Effector memory CD4-positive, alpha-beta T cell (primary cell): ENCODE results near the gene NCS1.

Source experiments
- DNase-seq, 3 donors: peaks; one replicate each; pipeline ENCODE4 v3.0.0-alpha.2; 2020
- H3K27ac ChIP-seq: 2 replicates; pipeline ENCODE4 v1.7.0; 2013; ENCODE audit warnings: mild to moderate bottlenecking, low read length, moderate library complexity; ENCODE audit not compliant: insufficient read depth, poor library complexity, severe bottlenecking
- H3K27me3 ChIP-seq: replicated peaks from 2 replicates; pipeline ENCODE4 v1.7.0; 2013; ENCODE audit warnings: mild to moderate bottlenecking, low read length; ENCODE audit not compliant: insufficient read depth, control insufficient read depth, poor library complexity, severe bottlenecking
- H3K36me3 ChIP-seq: 2 replicates; pipeline ENCODE4 v1.7.0; 2013; ENCODE audit warnings: mild to moderate bottlenecking, low read length, moderate library complexity; ENCODE audit not compliant: control insufficient read depth, insufficient read depth
- H3K4me1 ChIP-seq: 2 replicates; pipeline ENCODE4 v1.7.0; 2013; ENCODE audit warnings: low read length, mild to moderate bottlenecking; ENCODE audit not compliant: control insufficient read depth, insufficient read depth, poor library complexity, severe bottlenecking
- H3K4me3 ChIP-seq: 2 replicates; pipeline ENCODE4 v1.7.0; 2013; ENCODE audit warnings: low read length, low read depth, mild to moderate bottlenecking; ENCODE audit not compliant: insufficient read depth, poor library complexity, severe bottlenecking
- H3K9me3 ChIP-seq: 2 replicates; pipeline ENCODE4 v1.7.0; 2013; ENCODE audit warnings: mild to moderate bottlenecking, low read length, moderate library complexity; ENCODE audit not compliant: control insufficient read depth

NCS1 gene

GRCh38 chr9:130211548-130212226, 39.5 kb downstream of the NCS1 start:
- Histone ChIP-seq H3K27ac (no peak overlapping the region), H3K27me3 (no peaks in the 10 kb centered on the region), H3K36me3 (no peaks in the 10 kb centered on the region), H3K4me1 (no peaks in the 10 kb centered on the region), H3K4me3 (no peak overlapping the region), H3K9me3 (no peaks in the 10 kb centered on the region)
- no peak for DNase-seq

DNA sequence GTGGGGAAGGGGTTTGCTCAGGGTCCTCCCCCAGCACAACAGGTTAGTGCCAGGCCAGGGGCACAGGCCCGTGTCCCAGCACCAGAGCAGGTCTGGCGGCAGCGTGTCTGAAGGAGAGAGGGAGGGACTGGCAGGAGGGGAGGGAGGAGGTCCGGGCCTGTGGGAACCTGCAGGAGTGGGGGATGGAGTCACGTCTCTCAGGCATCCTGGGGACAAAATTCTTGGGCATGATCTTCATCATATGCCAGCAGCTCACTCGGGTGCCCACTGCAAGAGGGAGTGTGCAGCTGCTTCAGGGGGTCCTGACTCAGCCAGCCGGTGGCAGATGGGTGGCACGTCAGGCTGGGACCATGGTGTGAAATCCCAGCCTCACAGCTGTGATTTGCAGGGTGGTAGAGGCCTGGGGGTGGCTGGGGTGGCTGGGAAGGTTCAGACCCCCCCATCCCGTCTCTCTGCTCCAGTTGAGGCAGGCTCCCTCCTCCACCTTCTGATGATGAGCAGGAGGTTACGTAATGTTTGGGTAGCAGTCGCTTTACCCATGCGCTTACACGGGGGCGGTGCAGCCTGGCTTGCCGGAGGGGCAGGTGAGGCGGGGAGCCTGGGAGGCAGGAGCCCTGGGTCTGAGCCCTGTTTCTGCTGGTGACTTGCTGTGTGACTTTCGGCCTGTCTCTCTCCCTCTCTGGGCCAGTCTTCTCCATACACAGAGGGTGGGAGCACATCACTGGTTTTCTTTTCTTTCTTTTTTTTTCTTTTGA, 40.5 kb downstream of the NCS1 start:
- Histone ChIP-seq H3K4me3 (no peak overlapping the region), H3K27ac (no peak overlapping the region)

GRCh38 chr9:130213911-130214761, 41.9 kb downstream of the NCS1 start:
- DNase-seq, result no peak
- no peaks in the 10 kb centered on the region for H3K27me3 ChIP-seq
- H3K27ac ChIP-seq, result no peak overlapping the region

More for the DNA sequence above, 40.5 kb downstream of the NCS1 start:
- Histone ChIP-seq H3K27me3 (no peaks in the 10 kb centered on the region), H3K4me1 (no peaks in the 10 kb centered on the region), H3K9me3 (no peaks in the 10 kb centered on the region), H3K36me3 (no peaks in the 10 kb centered on the region)
- DNase-seq, result no peak

GRCh38 chr9:130214776-130215340, 42.7 kb downstream of the NCS1 start:
- Histone ChIP-seq H3K9me3 (no peaks in the 10 kb centered on the region), H3K4me3 (no peak overlapping the region), H3K27ac (no peak overlapping the region), H3K4me1 (no peaks in the 10 kb centered on the region), H3K27me3 (no peaks in the 10 kb centered on the region), H3K36me3 (no peaks in the 10 kb centered on the region)
- no peak for DNase-seq

More at GRCh38 chr9:130213911-130214761, 41.9 kb downstream of the NCS1 start:
- Histone ChIP-seq H3K4me1 (no peaks in the 10 kb centered on the region), H3K36me3 (no peaks in the 10 kb centered on the region), H3K9me3 (no peaks in the 10 kb centered on the region), H3K4me3 (no peak overlapping the region)

GRCh38 chr9:130215341-130216119, 43.3 kb downstream of the NCS1 start:
- no peaks in the 10 kb centered on the region for H3K36me3 ChIP-seq
- no peaks in the 10 kb centered on the region for H3K9me3 ChIP-seq
- no peaks in the 10 kb centered on the region for H3K4me1 ChIP-seq
- no peak overlapping the region for H3K4me3 ChIP-seq
- no peak for DNase-seq
- H3K27me3 ChIP-seq, result no peaks in the 10 kb centered on the region
- no peak overlapping the region for H3K27ac ChIP-seq

DNA sequence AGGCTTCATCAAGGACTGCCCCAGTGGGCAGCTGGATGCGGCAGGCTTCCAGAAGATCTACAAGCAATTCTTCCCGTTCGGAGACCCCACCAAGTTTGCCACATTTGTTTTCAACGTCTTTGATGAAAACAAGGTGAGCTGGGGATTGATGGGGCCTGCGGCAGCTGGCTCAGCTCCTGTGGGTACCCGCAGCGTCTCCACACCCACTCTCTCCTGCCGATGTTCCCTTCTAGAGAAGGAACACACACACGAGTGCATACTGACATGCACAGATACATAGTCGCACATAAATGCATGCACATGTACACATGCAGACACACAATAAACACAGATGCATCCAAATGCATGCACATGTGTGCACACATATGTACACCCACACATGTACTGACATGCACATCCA, 45.6 kb downstream of the NCS1 start:
- Histone ChIP-seq H3K4me1 (no peaks in the 10 kb centered on the region), H3K36me3 (no peaks in the 10 kb centered on the region)
- no peak for DNase-seq

DNA sequence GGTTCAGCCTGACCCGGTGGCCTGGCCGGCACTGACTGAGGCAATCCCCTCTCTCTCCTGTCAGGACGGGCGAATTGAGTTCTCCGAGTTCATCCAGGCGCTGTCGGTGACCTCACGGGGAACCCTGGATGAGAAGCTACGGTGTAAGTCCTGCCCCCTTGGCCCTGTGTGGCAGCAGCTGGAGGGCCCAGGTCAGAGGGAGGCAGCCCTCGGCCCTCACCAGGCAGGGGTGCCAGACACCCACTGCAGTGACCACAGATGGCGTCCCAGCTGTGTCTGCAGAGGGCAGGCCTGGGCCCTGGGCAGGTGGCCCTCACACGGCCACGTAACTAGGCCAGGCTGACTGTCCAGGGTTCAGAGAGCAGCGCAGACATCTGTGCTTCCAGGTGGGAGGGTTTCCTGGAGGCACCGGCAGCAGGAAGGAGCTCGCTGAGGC, 47.5 kb downstream of the NCS1 start:
- Histone ChIP-seq H3K27me3 (no peaks in the 10 kb centered on the region), H3K36me3 (no peaks in the 10 kb centered on the region), H3K9me3 (no peaks in the 10 kb centered on the region), H3K4me3 (no peak overlapping the region), H3K27ac (no peak overlapping the region), H3K4me1 (no peaks in the 10 kb centered on the region)
- DNase-seq, result no peak

More for the DNA sequence above, 45.6 kb downstream of the NCS1 start:
- Histone ChIP-seq H3K27me3 (no peaks in the 10 kb centered on the region), H3K27ac (no peak overlapping the region), H3K9me3 (no peaks in the 10 kb centered on the region), H3K4me3 (no peak overlapping the region)

DNA sequence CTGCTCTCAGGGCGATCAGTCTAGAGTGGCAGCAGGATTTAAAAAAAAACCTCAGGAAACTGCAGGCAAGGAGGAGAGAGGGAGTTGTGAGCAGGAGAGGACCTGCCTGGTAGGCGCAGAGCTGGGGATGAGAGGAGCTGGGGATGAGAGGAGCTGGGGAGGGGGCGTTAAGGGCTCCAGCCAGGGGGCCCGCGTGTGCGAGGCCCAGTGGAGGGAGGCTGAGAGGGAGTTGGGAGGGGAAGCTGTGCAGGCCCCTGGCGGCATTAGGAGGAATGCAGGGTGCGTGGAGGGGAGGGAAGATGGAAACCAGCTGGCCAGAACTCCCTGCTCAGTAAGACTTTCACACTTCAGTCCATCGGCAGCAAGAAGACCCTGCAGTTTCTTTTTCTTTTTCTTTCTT, 48.1 kb downstream of the NCS1 start:
- H3K27me3 ChIP-seq, result no peaks in the 10 kb centered on the region
- no peak overlapping the region for H3K4me3 ChIP-seq
- DNase-seq, result no peak
- H3K4me1 ChIP-seq, result no peaks in the 10 kb centered on the region
- no peaks in the 10 kb centered on the region for H3K9me3 ChIP-seq
- H3K27ac ChIP-seq, result no peak overlapping the region
- H3K36me3 ChIP-seq, result no peaks in the 10 kb centered on the region

- Histone ChIP-seq H3K36me3 (no peaks in the 10 kb centered on the region), H3K27ac (no peak overlapping the region), H3K4me3 (no peak overlapping the region), H3K4me1 (no peaks in the 10 kb centered on the region), H3K9me3 (peaks cover 3% of the 10 kb centered on the region), H3K27me3 (no peaks in the 10 kb centered on the region)
- no peak for DNase-seq
Observed at GRCh38 chr9:130222833-130223232, 50.6 kb downstream of the NCS1 start.
